ENCODE results near the gene HOXB5.

- TF ChIP-seq, protein P1, sequence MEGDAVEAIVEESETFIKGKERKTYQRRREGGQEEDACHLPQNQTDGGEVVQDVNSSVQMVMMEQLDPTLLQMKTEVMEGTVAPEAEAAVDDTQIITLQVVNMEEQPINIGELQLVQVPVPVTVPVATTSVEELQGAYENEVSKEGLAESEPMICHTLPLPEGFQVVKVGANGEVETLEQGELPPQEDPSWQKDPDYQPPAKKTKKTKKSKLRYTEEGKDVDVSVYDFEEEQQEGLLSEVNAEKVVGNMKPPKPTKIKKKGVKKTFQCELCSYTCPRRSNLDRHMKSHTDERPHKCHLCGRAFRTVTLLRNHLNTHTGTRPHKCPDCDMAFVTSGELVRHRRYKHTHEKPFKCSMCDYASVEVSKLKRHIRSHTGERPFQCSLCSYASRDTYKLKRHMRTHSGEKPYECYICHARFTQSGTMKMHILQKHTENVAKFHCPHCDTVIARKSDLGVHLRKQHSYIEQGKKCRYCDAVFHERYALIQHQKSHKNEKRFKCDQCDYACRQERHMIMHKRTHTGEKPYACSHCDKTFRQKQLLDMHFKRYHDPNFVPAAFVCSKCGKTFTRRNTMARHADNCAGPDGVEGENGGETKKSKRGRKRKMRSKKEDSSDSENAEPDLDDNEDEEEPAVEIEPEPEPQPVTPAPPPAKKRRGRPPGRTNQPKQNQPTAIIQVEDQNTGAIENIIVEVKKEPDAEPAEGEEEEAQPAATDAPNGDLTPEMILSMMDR (IDR thresholded peaks at IDR 0.05): no peak
- no peak for TF ChIP-seq POLR2A (IDR thresholded peaks at IDR 0.05)
These were observed 48.0 kb upstream of the HOXB5 start for GRCh38 chr17:48641541-48642058.

Data from testis (tissue), 2 donors.